Body of pancreas (tissue), 4 donors: ENCODE measurements around the gene RNLS.

Experiments
- POLR2A ChIP-seq, 3 donors: fragments of 450-650 bp; IDR thresholded peaks; one replicate each; pipeline ENCODE4 v1.6.1; 2016; ENCODE audit warnings: antibody characterized with exemption in 3 of 3, mild to moderate bottlenecking in 2 of 3
- TF ChIP-seq, protein P1 (sequence below), 7 experiments: fragments of 450-650 bp in 4 of 7; fragments of 200-600 bp in 3 of 7; sonication (generic) in 3 of 7; IDR thresholded peaks; one replicate each; pipeline ENCODE4 v1.5.1; 2016 to 2019; ENCODE audit warnings: antibody characterized with exemption in 7 of 7

- no peak for TF ChIP-seq POLR2A (IDR thresholded peaks at IDR 0.05)
- TF ChIP-seq, protein P1, sequence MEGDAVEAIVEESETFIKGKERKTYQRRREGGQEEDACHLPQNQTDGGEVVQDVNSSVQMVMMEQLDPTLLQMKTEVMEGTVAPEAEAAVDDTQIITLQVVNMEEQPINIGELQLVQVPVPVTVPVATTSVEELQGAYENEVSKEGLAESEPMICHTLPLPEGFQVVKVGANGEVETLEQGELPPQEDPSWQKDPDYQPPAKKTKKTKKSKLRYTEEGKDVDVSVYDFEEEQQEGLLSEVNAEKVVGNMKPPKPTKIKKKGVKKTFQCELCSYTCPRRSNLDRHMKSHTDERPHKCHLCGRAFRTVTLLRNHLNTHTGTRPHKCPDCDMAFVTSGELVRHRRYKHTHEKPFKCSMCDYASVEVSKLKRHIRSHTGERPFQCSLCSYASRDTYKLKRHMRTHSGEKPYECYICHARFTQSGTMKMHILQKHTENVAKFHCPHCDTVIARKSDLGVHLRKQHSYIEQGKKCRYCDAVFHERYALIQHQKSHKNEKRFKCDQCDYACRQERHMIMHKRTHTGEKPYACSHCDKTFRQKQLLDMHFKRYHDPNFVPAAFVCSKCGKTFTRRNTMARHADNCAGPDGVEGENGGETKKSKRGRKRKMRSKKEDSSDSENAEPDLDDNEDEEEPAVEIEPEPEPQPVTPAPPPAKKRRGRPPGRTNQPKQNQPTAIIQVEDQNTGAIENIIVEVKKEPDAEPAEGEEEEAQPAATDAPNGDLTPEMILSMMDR (IDR thresholded peaks at IDR 0.05), result no peak
Measured at GRCh38 chr10:88409236-88409635, 173.9 kb downstream of the RNLS start.
